Measurements from ENCODE around the gene XRCC3.

DNA sequence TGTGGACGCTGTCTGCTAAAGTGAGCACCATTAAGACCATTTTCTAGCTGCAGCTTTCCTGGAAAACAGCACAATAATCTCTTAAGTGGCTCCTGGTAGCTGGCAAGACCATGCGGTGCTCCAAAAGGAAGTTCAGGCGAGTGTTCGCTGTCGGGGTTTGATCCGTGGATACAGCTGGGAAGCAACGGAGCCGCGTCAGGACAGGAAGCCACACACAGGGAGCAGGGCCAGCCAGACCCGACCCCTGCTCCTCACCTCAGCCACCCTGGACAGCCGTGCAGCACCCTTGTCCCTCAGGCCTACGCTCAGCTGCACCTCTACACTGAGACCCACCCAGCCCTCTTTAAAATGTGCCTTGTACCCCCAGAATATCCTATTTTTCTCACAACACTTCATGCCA lies 19.8 kb upstream of the XRCC3 start:
- no peak for TF ChIP-seq GATA2 (IDR thresholded peaks at IDR 0.05; ENCODE audit: low read depth, low read length)
- TF ChIP-seq GATA3 (IDR thresholded peaks at IDR 0.05; ENCODE audit: low read depth, low read length): no peak

Data from SH-SY5Y (cell line).